ENCODE data around the gene EDC3. TPM values are rescaled to one million over a fixed set of nuclear protein-coding genes. Genes with fewer than 3 reads are reported as not detected.
"Not testable (repeated sequence)": the region's sequence is repeated elsewhere in the genome, so short reads cannot be mapped to it uniquely, and the experiment has no call there.

Gene EDC3
- total and polyA plus RNA-seq, 7 experiments from 2014 or later = 25.3 to 45.3 (median 34.2) TPM

- H3K27ac Mint-ChIP-seq; H3K4me3 Mint-ChIP-seq; H3K4me3 ChIP-seq (ENCODE audit: low read length); intact Hi-C loops (cut with micrococcal nuclease); H3K36me3 ChIP-seq (ENCODE audit: control insufficient read depth in 2 of 3, insufficient read depth in 3 of 3, low read length in 3 of 3); DNase-seq; ATAC-seq; H3K9me3 Mint-ChIP-seq; H3K36me3 Mint-ChIP-seq; H3K27me3 Mint-ChIP-seq; H3K27me3 ChIP-seq (ENCODE audit: control insufficient read depth in 2 of 2, insufficient read depth in 2 of 2, low read length in 2 of 2); H3K27ac ChIP-seq (ENCODE audit: low read depth, low read length); H3K9me3 ChIP-seq (ENCODE audit: control insufficient read depth in 2 of 3, low read length in 3 of 3); H3K4me1 ChIP-seq (ENCODE audit: control insufficient read depth in 2 of 2, insufficient read depth in 2 of 2, low read length in 2 of 2): not testable (repeated sequence)
- ChIA-PET CTCF (interaction anchor here (0.7 to 1.3 kb wide), 2 partner anchors 27 to 289 kb away, joined by 3 to 4 read pairs; no protein-coding TSS in a partner anchor), POLR2A (interaction anchor here (0.7 kb wide), 1 partner anchor 12 kb away, joined by 3 read pairs; no protein-coding TSS in a partner anchor)
- H3K4me1 Mint-ChIP-seq = peaks cover 4 to 52% (median 37%) of the 10 kb centered on the region in 7 donors
These were observed 34.5 kb downstream of the EDC3 start for GRCh38 chr15:74661280-74661679.

- no peak for ATAC-seq
- Mint-ChIP-seq H3K27ac (peak overlapping the region in 1 of 9 donors; percentile 48), H3K4me1 (peaks cover 8 to 39% (median 34%) of the 10 kb centered on the region in 7 donors), H3K27me3 (no peaks in the 10 kb centered on the region), H3K9me3 (no peaks in the 10 kb centered on the region), H3K4me3 (no peak overlapping the region), H3K36me3 (peaks cover 0 to 34% (median 11%) of the 10 kb centered on the region in 5 donors)
- Histone ChIP-seq H3K27me3 (ENCODE audit: control insufficient read depth in 2 of 2, insufficient read depth in 2 of 2, low read length in 2 of 2) (no peaks in the 10 kb centered on the region), H3K27ac (ENCODE audit: low read depth, low read length) (no peak overlapping the region), H3K9me3 (ENCODE audit: control insufficient read depth in 2 of 3, low read length in 3 of 3) (no peaks in the 10 kb centered on the region), H3K4me1 (ENCODE audit: control insufficient read depth in 2 of 2, insufficient read depth in 2 of 2, low read length in 2 of 2) (no peaks in the 10 kb centered on the region), H3K4me3 (ENCODE audit: low read length) (no peak overlapping the region), H3K36me3 (ENCODE audit: control insufficient read depth in 2 of 3, insufficient read depth in 3 of 3, low read length in 3 of 3) (peaks cover 3 to 22% (median 4%) of the 10 kb centered on the region in 3 experiments)
- intact Hi-C loops (cut with micrococcal nuclease) = no loop called here
- POLR2A ChIA-PET = no interaction called here
- DNase-seq = no peak
- CTCF ChIA-PET = no interaction called here
These were observed 38.0 kb downstream of the EDC3 start for GRCh38 chr15:74657846-74658245.

- H3K27ac Mint-ChIP-seq = peak overlapping the region in 1 of 9 donors; percentile 42
- Histone ChIP-seq H3K4me3 (ENCODE audit: low read length) (no peak overlapping the region), H3K9me3 (ENCODE audit: control insufficient read depth in 2 of 3, low read length in 3 of 3) (no peaks in the 10 kb centered on the region), H3K36me3 (ENCODE audit: control insufficient read depth in 2 of 3, insufficient read depth in 3 of 3, low read length in 3 of 3) (peaks cover 3 to 22% (median 4%) of the 10 kb centered on the region in 3 experiments), H3K27me3 (ENCODE audit: control insufficient read depth in 2 of 2, insufficient read depth in 2 of 2, low read length in 2 of 2) (no peaks in the 10 kb centered on the region), H3K4me1 (ENCODE audit: control insufficient read depth in 2 of 2, insufficient read depth in 2 of 2, low read length in 2 of 2) (no peaks in the 10 kb centered on the region), H3K27ac (ENCODE audit: low read depth, low read length) (no peak overlapping the region)
- ATAC-seq (no peak), DNase-seq (no peak)
- peaks cover 0 to 34% (median 9%) of the 10 kb centered on the region in 5 donors for H3K36me3 Mint-ChIP-seq
- ChIA-PET POLR2A (no interaction called here), CTCF (no interaction called here)
- intact Hi-C loops (cut with micrococcal nuclease) = no loop called here
- no peak overlapping the region for H3K4me3 Mint-ChIP-seq
- H3K4me1 Mint-ChIP-seq = peaks cover 4 to 31% (median 27%) of the 10 kb centered on the region in 7 donors
- H3K27me3 Mint-ChIP-seq = no peaks in the 10 kb centered on the region
- no peaks in the 10 kb centered on the region for H3K9me3 Mint-ChIP-seq
These were observed 38.8 kb downstream of the EDC3 start for GRCh38 chr15:74656935-74657535.

GRCh38 chr15:74655424-74655823 is 40.4 kb downstream of the EDC3 start:
- no peaks in the 10 kb centered on the region for H3K9me3 ChIP-seq (ENCODE audit: control insufficient read depth in 2 of 3, low read length in 3 of 3)
- no peak overlapping the region for H3K4me3 ChIP-seq (ENCODE audit: low read length)
- H3K9me3 Mint-ChIP-seq = no peaks in the 10 kb centered on the region
- H3K27ac Mint-ChIP-seq = peak overlapping the region in 1 of 9 donors; percentile 18
- CTCF ChIA-PET = no interaction called here
- H3K27me3 ChIP-seq (ENCODE audit: control insufficient read depth in 2 of 2, insufficient read depth in 2 of 2, low read length in 2 of 2) = no peaks in the 10 kb centered on the region
- intact Hi-C loops (cut with micrococcal nuclease) = no loop called here
- no peak overlapping the region for H3K27ac ChIP-seq (ENCODE audit: low read depth, low read length)
- DNase-seq (no peak), ATAC-seq (no peak)
- no peak overlapping the region for H3K4me3 Mint-ChIP-seq
- peaks cover 3 to 29% (median 24%) of the 10 kb centered on the region in 7 donors for H3K4me1 Mint-ChIP-seq
- no peaks in the 10 kb centered on the region for H3K27me3 Mint-ChIP-seq
- H3K4me1 ChIP-seq (ENCODE audit: control insufficient read depth in 2 of 2, insufficient read depth in 2 of 2, low read length in 2 of 2) = no peaks in the 10 kb centered on the region
- peaks cover 4 to 29% (median 7%) of the 10 kb centered on the region in 3 experiments for H3K36me3 ChIP-seq (ENCODE audit: control insufficient read depth in 2 of 3, insufficient read depth in 3 of 3, low read length in 3 of 3)
- POLR2A ChIA-PET = no interaction called here
- peaks cover 0 to 32% (median 14%) of the 10 kb centered on the region in 5 donors for H3K36me3 Mint-ChIP-seq

GRCh38 chr15:74653426-74654102 is 42.3 kb downstream of the EDC3 start:
- Mint-ChIP-seq H3K4me1 (peaks cover 11 to 38% (median 29%) of the 10 kb centered on the region in 7 donors), H3K4me3 (peak overlapping the region in 1 of 10 donors; percentile 26), H3K9me3 (no peaks in the 10 kb centered on the region), H3K27ac (no peak overlapping the region), H3K36me3 (peaks cover 4 to 33% (median 22%) of the 10 kb centered on the region in 5 donors), H3K27me3 (no peaks in the 10 kb centered on the region)
- DNase-seq = no peak
- H3K27me3 ChIP-seq (ENCODE audit: control insufficient read depth in 2 of 2, insufficient read depth in 2 of 2, low read length in 2 of 2) = no peaks in the 10 kb centered on the region
- intact Hi-C loops (cut with micrococcal nuclease) = no loop called here
- POLR2A ChIA-PET = interaction anchor here (0.6 kb wide), 1 partner anchor 241 kb away, joined by 4 read pairs; no protein-coding TSS in a partner anchor
- H3K27ac ChIP-seq (ENCODE audit: low read depth, low read length) = no peak overlapping the region
- CTCF ChIA-PET = interaction anchor here (0.6 kb wide), 1 partner anchor 11 kb away, joined by 3 read pairs; no protein-coding TSS in a partner anchor
- H3K4me3 ChIP-seq (ENCODE audit: low read length) = no peak overlapping the region
- no peaks in the 10 kb centered on the region for H3K4me1 ChIP-seq (ENCODE audit: control insufficient read depth in 2 of 2, insufficient read depth in 2 of 2, low read length in 2 of 2)
- no peaks in the 10 kb centered on the region for H3K9me3 ChIP-seq (ENCODE audit: control insufficient read depth in 2 of 3, low read length in 3 of 3)
- peaks cover 4 to 29% (median 7%) of the 10 kb centered on the region in 3 experiments for H3K36me3 ChIP-seq (ENCODE audit: control insufficient read depth in 2 of 3, insufficient read depth in 3 of 3, low read length in 3 of 3)
- no peak for ATAC-seq

- no peaks in the 10 kb centered on the region for H3K27me3 Mint-ChIP-seq
- no peak overlapping the region for H3K27ac Mint-ChIP-seq
- H3K4me3 Mint-ChIP-seq = no peak overlapping the region
- ChIA-PET CTCF (no interaction called here), POLR2A (no interaction called here)
- no peak for DNase-seq
- Histone ChIP-seq H3K36me3 (ENCODE audit: control insufficient read depth in 2 of 3, insufficient read depth in 3 of 3, low read length in 3 of 3) (peaks cover 4 to 28% (median 7%) of the 10 kb centered on the region in 3 experiments), H3K4me1 (ENCODE audit: control insufficient read depth in 2 of 2, insufficient read depth in 2 of 2, low read length in 2 of 2) (no peaks in the 10 kb centered on the region), H3K9me3 (ENCODE audit: control insufficient read depth in 2 of 3, low read length in 3 of 3) (no peaks in the 10 kb centered on the region), H3K4me3 (ENCODE audit: low read length) (no peak overlapping the region), H3K27me3 (ENCODE audit: control insufficient read depth in 2 of 2, insufficient read depth in 2 of 2, low read length in 2 of 2) (no peaks in the 10 kb centered on the region), H3K27ac (ENCODE audit: low read depth, low read length) (no peak overlapping the region)
- intact Hi-C loops (cut with micrococcal nuclease) = no loop called here
- peaks cover 11 to 32% (median 21%) of the 10 kb centered on the region in 7 donors for H3K4me1 Mint-ChIP-seq
- no peaks in the 10 kb centered on the region for H3K9me3 Mint-ChIP-seq
- H3K36me3 Mint-ChIP-seq = peaks cover 3 to 33% (median 22%) of the 10 kb centered on the region in 5 donors
- ATAC-seq = no peak
These were observed 44.5 kb downstream of the EDC3 start for GRCh38 chr15:74651242-74651741.

All from naive thymus-derived CD4-positive, alpha-beta T cell (primary cell).